H7 (cell line): ENCODE data around the gene SLIT3. TPM values are rescaled to one million over a fixed set of nuclear protein-coding genes. Genes with fewer than 3 reads are reported as not detected.

Experiments
- DNase-seq: peaks from one replicate; pipeline ENCODE4 v3.0.0; 2012
- H3K27me3 ChIP-seq: 2 replicates; pipeline ENCODE4 v1.6.0; 2011; ENCODE audit warnings: mild to moderate bottlenecking, low read length; ENCODE audit not compliant: control insufficient read depth, insufficient read depth
- H3K36me3 ChIP-seq: replicated peaks from 2 replicates; pipeline ENCODE4 v1.5.1; 2011; ENCODE audit warnings: low read length; ENCODE audit not compliant: control insufficient read depth, insufficient read depth
- H3K4me3 ChIP-seq: 2 replicates; pipeline ENCODE4 v1.5.1; 2011; ENCODE audit warnings: low read depth, mild to moderate bottlenecking, control low read depth, low read length, moderate library complexity; ENCODE audit not compliant: insufficient read depth
- total RNA-seq: library from RNA; depleted of rRNA; stranded (reverse); fragments of >200 nt; shearing (Covaris generic); gene quantifications from 2 replicates; pipeline ENCODE4 v1.2.3, GENCODE V29; 2014

The SLIT3 gene
- total RNA-seq, 1 experiment from 2014 or later: 0.97 TPM

- Histone ChIP-seq H3K36me3 (no peaks in the 10 kb centered on the region), H3K4me3 (no peak overlapping the region), H3K27me3 (no peaks in the 10 kb centered on the region)
- DNase-seq: no peak
These were observed 11.4 kb downstream of the SLIT3 start for GRCh38 chr5:169289520-169289919.

- Histone ChIP-seq H3K27me3 (no peaks in the 10 kb centered on the region), H3K36me3 (no peaks in the 10 kb centered on the region), H3K4me3 (no peak overlapping the region)
- no peak for DNase-seq
These were observed 12.6 kb downstream of the SLIT3 start for GRCh38 chr5:169288066-169288930.

GRCh38 chr5:169287529-169287928 is 13.4 kb downstream of the SLIT3 start:
- Histone ChIP-seq H3K4me3 (no peak overlapping the region), H3K36me3 (no peaks in the 10 kb centered on the region), H3K27me3 (no peaks in the 10 kb centered on the region)
- DNase-seq: no peak

GRCh38 chr5:169286572-169287300 is 14.2 kb downstream of the SLIT3 start:
- no peak for DNase-seq
- no peaks in the 10 kb centered on the region for H3K36me3 ChIP-seq
- no peak overlapping the region for H3K4me3 ChIP-seq
- H3K27me3 ChIP-seq: no peaks in the 10 kb centered on the region

GRCh38 chr5:169283887-169284286 is 17.1 kb downstream of the SLIT3 start:
- Histone ChIP-seq H3K36me3 (no peaks in the 10 kb centered on the region), H3K27me3 (no peaks in the 10 kb centered on the region), H3K4me3 (no peak overlapping the region)
- no peak for DNase-seq

GRCh38 chr5:169281625-169282024 is 19.3 kb downstream of the SLIT3 start:
- H3K27me3 ChIP-seq: no peaks in the 10 kb centered on the region
- no peak overlapping the region for H3K4me3 ChIP-seq
- H3K36me3 ChIP-seq: no peaks in the 10 kb centered on the region
- DNase-seq: no peak

GRCh38 chr5:169280696-169281095 is 20.2 kb downstream of the SLIT3 start:
- no peak for DNase-seq
- no peaks in the 10 kb centered on the region for H3K36me3 ChIP-seq
- no peaks in the 10 kb centered on the region for H3K27me3 ChIP-seq
- no peak overlapping the region for H3K4me3 ChIP-seq

- no peaks in the 10 kb centered on the region for H3K36me3 ChIP-seq
- H3K4me3 ChIP-seq: no peak overlapping the region
- no peaks in the 10 kb centered on the region for H3K27me3 ChIP-seq
- no peak for DNase-seq
These were observed 20.7 kb downstream of the SLIT3 start for GRCh38 chr5:169280286-169280685.

- Histone ChIP-seq H3K36me3 (no peaks in the 10 kb centered on the region), H3K4me3 (no peak overlapping the region), H3K27me3 (no peaks in the 10 kb centered on the region)
- peak; percentile 44 for DNase-seq
These were observed 21.8 kb downstream of the SLIT3 start for GRCh38 chr5:169279125-169279524.

- no peak for DNase-seq
- no peak overlapping the region for H3K4me3 ChIP-seq
- no peaks in the 10 kb centered on the region for H3K36me3 ChIP-seq
- H3K27me3 ChIP-seq: no peaks in the 10 kb centered on the region
These were observed 27.1 kb downstream of the SLIT3 start for GRCh38 chr5:169273881-169274280.

GRCh38 chr5:169273451-169273850 is 27.5 kb downstream of the SLIT3 start:
- no peaks in the 10 kb centered on the region for H3K27me3 ChIP-seq
- no peak for DNase-seq
- H3K4me3 ChIP-seq: no peak overlapping the region
- no peaks in the 10 kb centered on the region for H3K36me3 ChIP-seq

- H3K36me3 ChIP-seq: no peaks in the 10 kb centered on the region
- no peak overlapping the region for H3K4me3 ChIP-seq
- DNase-seq: no peak
- no peaks in the 10 kb centered on the region for H3K27me3 ChIP-seq
These were observed 28.1 kb downstream of the SLIT3 start for GRCh38 chr5:169272731-169273427.

GRCh38 chr5:169272111-169272510 is 28.8 kb downstream of the SLIT3 start:
- H3K36me3 ChIP-seq: no peaks in the 10 kb centered on the region
- H3K27me3 ChIP-seq: no peaks in the 10 kb centered on the region
- H3K4me3 ChIP-seq: no peak overlapping the region
- DNase-seq: no peak

GRCh38 chr5:169270827-169271226 is 30.1 kb downstream of the SLIT3 start:
- Histone ChIP-seq H3K36me3 (no peaks in the 10 kb centered on the region), H3K27me3 (no peaks in the 10 kb centered on the region), H3K4me3 (no peak overlapping the region)
- DNase-seq: no peak

GRCh38 chr5:169268019-169268418 is 32.9 kb downstream of the SLIT3 start:
- Histone ChIP-seq H3K27me3 (no peaks in the 10 kb centered on the region), H3K36me3 (no peaks in the 10 kb centered on the region), H3K4me3 (no peak overlapping the region)
- no peak for DNase-seq
